ENCODE data around the gene PNMT. TPM values are rescaled to one million over a fixed set of nuclear protein-coding genes. Genes with fewer than 3 reads are reported as not detected.

PNMT gene
- total and polyA plus RNA-seq, 2 donors (not counting 1 experiment from before 2014, with no cell fraction given) = 0.13 to 0.76 TPM

DNA sequence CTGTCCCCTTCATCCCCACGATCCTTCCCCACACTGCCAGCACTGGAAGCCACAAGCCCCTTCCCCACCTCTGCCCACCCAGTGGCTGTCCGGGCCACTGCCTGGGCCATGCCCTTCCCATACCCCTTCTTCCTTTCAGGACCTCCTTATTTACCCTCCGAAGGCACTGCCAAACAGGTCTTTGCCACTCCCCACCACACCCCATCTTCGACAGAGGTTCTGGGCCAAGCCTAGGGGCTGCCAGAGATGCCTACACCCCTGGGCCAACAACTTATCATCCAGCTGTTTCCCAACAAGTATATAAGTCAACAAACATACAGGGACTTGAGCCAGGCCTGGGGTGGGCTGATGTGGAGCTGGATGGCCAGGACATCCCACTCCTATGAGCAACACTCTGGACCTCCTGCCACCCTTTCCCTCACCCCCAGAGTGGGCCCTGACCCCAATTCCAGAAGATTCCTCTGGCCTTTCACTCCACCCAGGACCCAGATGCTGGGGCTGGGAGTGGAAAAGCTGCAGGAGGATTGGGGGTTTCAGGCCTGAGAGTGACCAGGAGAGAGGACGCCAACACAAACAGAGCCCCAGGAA, 43.0 kb upstream of the PNMT start:
- Mint-ChIP-seq H3K27ac (no peak overlapping the region), H3K9me3 (ENCODE audit: insufficient read depth) (no peaks in the 10 kb centered on the region), H3K27me3 (peaks cover 18% of the 10 kb centered on the region), H3K4me3 (peak overlapping the region; percentile 47), H3K4me1 (peaks cover 40% of the 10 kb centered on the region)
- 96% methylated on average over 4 of the region's 5 CpGs for WGBS (ENCODE audit: insufficient coverage)
- Histone ChIP-seq H3K27ac (ENCODE audit: low read length in 2 of 2) (no peak overlapping the region), H3K9me3 (ENCODE audit: control extremely low read depth in 1 of 3, control insufficient read depth in 2 of 3, insufficient read depth in 1 of 3, low read length in 2 of 3) (no peaks in the 10 kb centered on the region), H4K20me1 (ENCODE audit: control insufficient read depth, insufficient read depth, low read length, poor library complexity, severe bottlenecking) (no peaks in the 10 kb centered on the region), H3K4me3 (ENCODE audit: control extremely low read depth in 1 of 5, extremely low read depth in 1 of 5, insufficient read depth in 1 of 5, low read depth in 2 of 5, low read length in 4 of 5) (no peak overlapping the region), H3K4me2 (replicated peaks; ENCODE audit: low read depth, low read length, poor library complexity, severe bottlenecking) (no peak overlapping the region), H3K4me1 (ENCODE audit: control insufficient read depth in 2 of 2, insufficient read depth in 2 of 2, low read length in 2 of 2) (peaks cover 33 to 41% of the 10 kb centered on the region in 2 donors), H3K79me2 (ENCODE audit: control insufficient read depth, insufficient read depth, low read length) (peaks cover 7% of the 10 kb centered on the region), H2AFZ (ENCODE audit: insufficient read depth, low read depth, low read length, poor library complexity, severe bottlenecking) (no peak overlapping the region), H3K9ac (ENCODE audit: low read length) (no peak overlapping the region), H3K27me3 (replicated peaks in 1 of 4; ENCODE audit: control extremely low read depth in 1 of 4, control insufficient read depth in 3 of 4, insufficient read depth in 4 of 4, low read length in 3 of 4) (peaks cover 0 to 57% (median 17%) of the 10 kb centered on the region in 4 experiments), H3K36me3 (replicated peaks in 1 of 2; ENCODE audit: control extremely low read depth in 1 of 2, control insufficient read depth in 1 of 2, extremely low read depth in 1 of 2, insufficient read depth in 2 of 2, low read length in 1 of 2) (no peaks in the 10 kb centered on the region)
- POLR2A ChIA-PET = interaction anchor here (0.9 to 1.0 kb wide), 2 partner anchors 63 to 150 kb away, joined by 4 to 5 read pairs; no protein-coding TSS in a partner anchor
- DNase-seq (no peak), ATAC-seq (ENCODE audit: low read depth) (no peak)
- intact Hi-C loops (cut with micrococcal nuclease) = no loop called here
- TF ChIP-seq, protein P1, sequence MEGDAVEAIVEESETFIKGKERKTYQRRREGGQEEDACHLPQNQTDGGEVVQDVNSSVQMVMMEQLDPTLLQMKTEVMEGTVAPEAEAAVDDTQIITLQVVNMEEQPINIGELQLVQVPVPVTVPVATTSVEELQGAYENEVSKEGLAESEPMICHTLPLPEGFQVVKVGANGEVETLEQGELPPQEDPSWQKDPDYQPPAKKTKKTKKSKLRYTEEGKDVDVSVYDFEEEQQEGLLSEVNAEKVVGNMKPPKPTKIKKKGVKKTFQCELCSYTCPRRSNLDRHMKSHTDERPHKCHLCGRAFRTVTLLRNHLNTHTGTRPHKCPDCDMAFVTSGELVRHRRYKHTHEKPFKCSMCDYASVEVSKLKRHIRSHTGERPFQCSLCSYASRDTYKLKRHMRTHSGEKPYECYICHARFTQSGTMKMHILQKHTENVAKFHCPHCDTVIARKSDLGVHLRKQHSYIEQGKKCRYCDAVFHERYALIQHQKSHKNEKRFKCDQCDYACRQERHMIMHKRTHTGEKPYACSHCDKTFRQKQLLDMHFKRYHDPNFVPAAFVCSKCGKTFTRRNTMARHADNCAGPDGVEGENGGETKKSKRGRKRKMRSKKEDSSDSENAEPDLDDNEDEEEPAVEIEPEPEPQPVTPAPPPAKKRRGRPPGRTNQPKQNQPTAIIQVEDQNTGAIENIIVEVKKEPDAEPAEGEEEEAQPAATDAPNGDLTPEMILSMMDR (IDR thresholded peaks at IDR 0.05) = no peak
- no peak for TF ChIP-seq EZH2 (IDR thresholded peaks at IDR 0.05; ENCODE audit: borderline replicate concordance, insufficient read depth, low read depth, low read length, poor library complexity, severe bottlenecking)
- CTCF ChIA-PET = interaction anchor here (1.0 to 13.0 kb wide), 10 partner anchors 7 to 105 kb away, joined by 3 to 262 read pairs (median 5); partner anchors contain the start of genes MIEN1, PNMT, STARD3 and TCAP
